GM13977 (cell line): ENCODE results near the gene MACROH2A2.

Source experiments
- DNase-seq: peaks from one replicate; pipeline ENCODE4 v3.0.0; 2012; ENCODE audit warnings: low spot score
- CTCF ChIP-seq: IDR thresholded peaks from 2 replicates; pipeline ENCODE4 v1.5.1; 2012; ENCODE audit warnings: mild to moderate bottlenecking, control low read depth; ENCODE audit not compliant: insufficient read depth; ENCODE audit errors: extremely low read depth, missing control alignments
- in situ Hi-C: fragments of 300-500 bp; cut with MboI; formaldehyde crosslinking; loops from one replicate; pipeline ENCODE4 v1.12.0; 2022; ENCODE audit warnings: low sequenced_read_pairs, low pct_unique_long_range_greater_than_20kb, mixed read lengths, inconsistent platforms; ENCODE audit not compliant: unreplicated experiment

MACROH2A2 gene

GRCh38 chr10:70088308-70088698, 35.7 kb downstream of the MACROH2A2 start:
- in situ Hi-C loops: no loop called here
- no peak for DNase-seq

GRCh38 chr10:70090013-70090412, 37.4 kb downstream of the MACROH2A2 start:
- in situ Hi-C loops: no loop called here
- TF ChIP-seq CTCF: no peak
- DNase-seq: no peak

More at GRCh38 chr10:70088308-70088698, 35.7 kb downstream of the MACROH2A2 start:
- no peak for TF ChIP-seq CTCF

- no peak for DNase-seq
- TF ChIP-seq CTCF: no peak
- in situ Hi-C loops: no loop called here
These were observed 38.3 kb downstream of the MACROH2A2 start for GRCh38 chr10:70090951-70091350.

GRCh38 chr10:70092389-70092718, 39.7 kb downstream of the MACROH2A2 start:
- in situ Hi-C loops: no loop called here
- no peak for TF ChIP-seq CTCF
- no peak for DNase-seq

GRCh38 chr10:70093335-70093944, 40.8 kb downstream of the MACROH2A2 start:
- no peak for TF ChIP-seq CTCF
- no peak for DNase-seq
- in situ Hi-C loops: no loop called here

- no peak for DNase-seq
- TF ChIP-seq CTCF: no peak
These were observed 41.6 kb downstream of the MACROH2A2 start for GRCh38 chr10:70094250-70094649.

More at GRCh38 chr10:70094250-70094649, 41.6 kb downstream of the MACROH2A2 start:
- in situ Hi-C loops: no loop called here
